GM15510 (cell line): ENCODE data around the gene HMX3.

Experiments used
- POLR2A ChIP-seq: IDR thresholded peaks from 3 replicates; pipeline ENCODE4 v1.6.1; 2011; ENCODE audit warnings: borderline replicate concordance; ENCODE audit not compliant: insufficient read length; ENCODE audit errors: extremely low read depth

Gene HMX3

DNA sequence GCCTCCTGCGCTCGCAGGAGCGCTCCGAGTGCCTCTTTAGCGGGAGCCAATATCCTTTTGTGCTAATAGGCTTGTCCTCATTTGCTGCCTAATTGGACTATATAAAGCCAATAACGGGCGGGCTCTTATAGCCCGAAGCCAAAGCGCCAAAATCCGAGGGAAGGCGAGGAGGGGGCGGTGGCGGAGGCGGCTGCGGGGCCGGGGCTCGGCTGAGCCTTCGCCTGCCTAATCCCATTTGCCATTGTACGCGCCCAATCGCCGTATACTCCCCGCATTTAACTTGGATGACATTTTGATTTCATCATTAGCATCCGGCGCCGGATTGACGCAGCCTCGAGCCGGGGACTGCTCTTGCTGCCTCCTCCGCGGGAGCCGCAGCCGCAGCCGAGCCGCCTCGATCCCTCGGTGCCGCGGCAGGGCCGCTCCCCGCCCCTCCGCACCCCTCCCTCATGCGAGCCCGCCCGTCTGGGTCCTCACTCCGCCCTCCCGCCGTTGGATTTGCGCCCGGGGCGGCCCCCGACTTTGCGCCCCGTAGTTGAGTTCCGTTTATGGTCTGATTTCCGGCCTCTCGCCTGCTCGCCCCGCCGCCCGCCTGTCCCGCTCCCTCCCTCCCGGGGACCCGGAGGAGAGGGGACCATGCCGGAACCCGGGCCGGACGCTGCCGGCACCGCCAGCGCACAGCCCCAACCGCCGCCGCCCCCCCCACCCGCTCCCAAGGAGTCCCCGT is at the start of gene HMX3:
HMX3 (plus strand) TSS at position 556 of the 727 bp plus-strand sequence; CDS start at position 637, 81 bp downstream.
- TF ChIP-seq POLR2A, result no peak

DNA sequence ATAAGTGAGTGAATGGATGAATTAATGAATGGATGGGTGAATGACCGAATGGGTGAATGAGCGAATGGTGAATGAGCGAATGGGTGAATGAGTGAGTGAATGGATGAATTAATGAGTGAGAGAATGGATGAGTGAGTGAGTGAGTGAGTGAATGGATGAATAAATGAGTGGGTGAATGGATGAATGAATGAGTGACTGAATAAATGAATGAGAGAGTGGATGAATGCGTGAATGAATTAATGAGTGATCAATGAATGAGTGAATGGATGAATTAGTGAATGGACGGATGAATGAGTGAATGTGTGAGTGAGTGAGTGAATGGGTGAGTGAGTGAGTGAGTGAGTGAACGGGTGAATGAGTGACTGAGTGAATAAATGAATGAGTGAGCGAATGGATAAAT is 49.5 kb upstream of the HMX3 start:
- TF ChIP-seq POLR2A, result no peak

DNA sequence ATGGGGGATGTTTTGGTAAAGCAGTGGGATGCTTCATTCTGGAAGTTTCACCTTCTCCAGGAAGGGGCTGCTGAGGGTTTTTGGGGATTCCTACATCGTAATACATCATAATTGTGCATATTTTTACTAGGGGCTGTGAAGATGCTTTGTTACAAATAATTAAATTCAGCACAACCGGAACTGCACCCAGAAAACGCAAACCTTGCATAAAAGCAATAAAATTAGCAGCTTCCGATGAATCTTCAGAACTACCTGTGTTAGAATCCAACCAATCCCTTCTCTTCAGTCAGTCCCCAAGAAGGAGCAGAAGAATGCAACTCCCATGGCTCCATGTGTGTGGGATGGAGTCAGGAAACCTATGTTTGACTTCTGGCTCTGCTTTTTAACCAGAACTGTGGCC is 48.4 kb upstream of the HMX3 start:
- TF ChIP-seq POLR2A, result no peak

DNA sequence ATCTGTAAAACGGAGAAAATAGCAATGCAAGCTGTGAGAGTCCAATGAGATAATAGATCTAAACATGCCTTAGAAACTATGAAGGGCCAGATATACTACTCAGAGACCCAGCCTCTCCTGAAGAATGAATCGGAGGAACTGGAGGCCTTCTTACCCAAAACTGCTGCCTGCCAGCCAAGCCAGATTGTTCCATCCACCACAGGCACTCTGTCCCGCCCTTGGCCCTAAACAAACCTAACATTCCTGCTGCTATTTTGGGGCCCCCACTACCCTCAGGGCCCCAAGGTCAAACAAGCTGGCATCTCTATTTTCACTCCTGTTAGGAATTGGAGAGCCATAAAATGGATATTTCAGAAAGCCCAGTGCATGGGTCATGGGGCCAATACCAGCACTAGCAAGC is 48.0 kb upstream of the HMX3 start:
- TF ChIP-seq POLR2A, result no peak

DNA sequence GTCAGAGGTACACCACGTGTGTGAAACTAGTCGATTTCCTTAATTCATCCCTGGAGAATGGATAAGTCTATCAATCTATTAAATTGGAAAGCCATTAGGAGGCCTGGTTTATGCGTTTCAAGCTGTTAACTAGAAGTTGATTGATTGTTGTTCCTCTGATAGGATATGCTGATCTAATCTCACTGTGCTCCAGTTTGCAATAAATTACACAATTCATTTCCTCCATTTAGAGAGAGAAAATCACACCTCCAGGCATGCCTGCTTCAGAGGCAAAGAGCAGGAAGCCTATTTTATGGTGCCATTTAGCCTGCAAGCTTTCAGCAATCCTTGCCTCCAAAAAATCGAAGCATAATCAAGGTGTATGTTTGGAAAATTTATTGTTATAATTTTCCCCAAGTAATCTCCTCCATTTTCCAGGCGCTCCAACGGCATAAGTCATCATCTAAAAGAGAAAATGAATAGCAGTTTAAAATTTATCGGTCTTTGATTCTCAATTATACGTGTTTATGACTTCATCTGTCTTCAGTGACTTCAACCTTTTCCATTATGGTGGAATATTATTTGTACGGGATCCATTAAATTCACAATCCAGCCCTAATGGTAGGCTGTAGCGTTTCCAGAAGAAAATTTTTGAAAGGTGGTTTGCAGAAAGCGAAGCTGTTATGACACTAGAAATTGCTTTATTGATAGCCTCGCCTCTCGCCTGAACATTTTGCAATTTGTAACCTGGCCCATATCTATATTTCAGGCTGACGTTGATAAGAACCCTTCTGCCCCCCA is 42.9 kb upstream of the HMX3 start:
- no peak for TF ChIP-seq POLR2A

DNA sequence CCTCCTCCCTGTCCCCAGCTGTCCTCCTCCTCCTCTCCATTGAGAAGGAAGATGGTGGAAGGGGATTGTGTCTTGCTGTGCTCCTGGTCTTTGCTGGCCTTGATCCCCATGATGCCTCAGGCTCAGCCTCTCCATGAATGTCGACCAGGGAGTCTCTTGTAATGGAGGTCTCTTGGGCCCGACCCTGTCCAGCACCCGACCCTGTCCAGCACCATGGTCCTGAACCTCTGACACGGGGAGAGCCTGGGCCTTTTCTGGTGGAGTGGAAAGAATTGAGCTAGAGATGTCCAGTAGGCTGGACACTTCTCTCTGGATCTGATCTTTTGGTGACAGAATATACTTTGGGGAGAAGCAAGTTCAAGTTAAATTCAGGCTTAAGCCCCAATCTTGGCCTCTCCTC is 42.3 kb upstream of the HMX3 start:
- no peak for TF ChIP-seq POLR2A

DNA sequence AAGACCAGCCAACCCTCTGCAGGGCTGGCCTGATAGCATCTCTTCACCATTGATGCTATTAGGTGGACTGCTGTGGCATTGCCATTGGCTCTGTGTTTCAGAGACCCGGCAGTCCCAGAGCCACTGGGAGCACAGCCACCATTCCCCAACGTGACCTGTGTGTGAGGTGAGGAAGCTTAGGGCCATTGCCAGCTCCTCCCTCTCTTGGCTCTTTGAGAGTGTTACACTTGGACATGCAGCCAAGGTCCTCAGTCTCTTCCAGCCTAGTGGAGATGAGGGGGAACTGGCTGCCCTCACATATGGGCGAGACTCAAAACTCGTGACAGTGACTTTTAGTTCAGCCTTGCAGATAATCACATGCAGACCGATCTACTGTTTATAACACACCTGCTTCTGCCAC is 39.3 kb upstream of the HMX3 start:
- no peak for TF ChIP-seq POLR2A

DNA sequence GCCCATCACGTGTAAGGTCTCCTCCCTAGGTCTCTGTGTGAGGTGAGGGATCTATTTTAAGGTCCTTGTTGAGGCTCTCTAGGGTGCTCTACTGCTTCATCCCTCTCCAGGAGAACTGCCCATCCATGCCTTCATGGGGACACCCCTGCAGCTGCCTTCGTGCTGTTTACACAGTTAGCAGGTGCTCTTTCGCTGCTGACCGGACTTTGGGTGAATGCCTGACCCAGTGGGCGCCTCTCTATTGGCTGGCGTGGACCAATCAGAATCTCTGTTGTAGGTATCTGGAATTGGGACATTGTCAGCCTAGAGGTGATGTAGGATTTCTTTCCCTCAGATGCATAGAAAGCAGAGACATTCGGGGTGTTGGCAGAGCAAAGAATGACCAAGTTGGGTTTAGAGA is 38.7 kb upstream of the HMX3 start:
- TF ChIP-seq POLR2A, result no peak

DNA sequence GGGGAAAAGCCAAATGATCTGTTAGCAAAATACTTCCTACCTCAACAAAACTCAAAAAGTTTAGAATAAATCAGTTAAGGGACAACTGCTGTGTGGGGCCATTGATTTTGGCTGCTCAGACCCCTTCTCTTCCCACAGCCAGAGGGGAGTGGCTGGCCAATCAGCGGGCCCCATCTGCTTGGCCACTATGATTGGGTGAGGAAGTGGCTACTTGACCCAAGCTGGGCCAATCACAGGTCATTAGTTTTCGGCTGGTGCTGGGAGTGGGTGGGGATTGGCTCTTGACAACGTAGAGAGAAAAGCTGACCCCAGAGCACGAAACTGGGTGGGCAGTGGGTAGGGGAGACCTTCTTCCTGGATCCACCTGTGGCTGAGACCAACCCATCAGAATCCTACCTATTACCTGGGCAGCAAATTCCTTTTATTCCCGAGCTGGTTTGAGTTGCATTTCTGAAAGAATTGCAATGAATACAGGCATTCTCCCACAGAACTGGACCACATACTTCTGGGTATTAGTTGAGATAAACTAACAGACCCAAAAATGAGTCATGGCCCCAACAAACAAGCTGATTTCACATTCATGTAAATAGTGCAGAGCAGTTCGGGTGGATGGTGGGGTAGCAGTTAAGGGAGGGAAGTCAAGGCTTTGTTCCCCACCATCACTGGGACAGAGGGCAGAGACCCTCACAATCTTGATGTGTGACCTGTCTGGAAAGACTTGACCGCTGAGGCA is 35.6 kb upstream of the HMX3 start:
- no peak for TF ChIP-seq POLR2A

DNA sequence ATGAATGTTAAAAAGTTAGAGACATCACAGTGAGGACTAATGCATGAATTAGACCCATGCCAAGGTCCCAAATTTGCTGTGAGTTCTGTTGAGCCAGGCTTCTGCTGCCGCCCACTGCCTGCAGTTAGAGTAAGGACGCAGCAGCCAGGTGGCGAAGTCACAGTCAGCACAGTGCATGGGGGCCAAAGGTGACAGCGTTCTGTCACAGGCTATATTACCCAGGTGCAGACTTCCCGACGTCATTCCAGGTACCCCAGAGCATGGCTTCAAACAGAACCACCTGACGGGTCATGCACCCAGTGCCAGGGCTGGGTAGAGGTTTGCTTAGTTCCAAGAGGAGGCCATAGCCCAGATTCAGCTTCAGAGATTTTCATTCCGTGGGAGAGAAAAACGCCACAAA is 33.9 kb upstream of the HMX3 start:
- TF ChIP-seq POLR2A, result no peak

DNA sequence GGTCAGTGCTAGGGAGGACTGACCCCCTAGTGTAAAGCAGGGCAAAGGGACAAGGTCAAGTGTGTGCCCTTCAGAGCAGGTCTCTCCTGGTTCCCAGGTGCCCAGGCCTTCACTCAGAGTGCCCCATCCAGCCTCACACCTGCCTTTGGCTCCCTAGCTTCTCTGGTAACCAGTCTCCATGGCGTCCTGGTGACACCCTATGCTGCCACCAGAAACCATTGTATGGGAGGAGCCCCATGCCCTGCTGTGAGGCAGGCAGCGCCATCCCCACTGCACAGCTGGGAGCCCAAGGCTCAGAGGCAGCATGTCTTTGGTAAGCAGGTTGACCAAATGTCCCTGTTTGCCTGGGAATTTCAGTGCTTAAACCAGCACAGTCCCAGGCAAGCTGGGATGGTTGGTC is 33.1 kb upstream of the HMX3 start:
- no peak for TF ChIP-seq POLR2A

DNA sequence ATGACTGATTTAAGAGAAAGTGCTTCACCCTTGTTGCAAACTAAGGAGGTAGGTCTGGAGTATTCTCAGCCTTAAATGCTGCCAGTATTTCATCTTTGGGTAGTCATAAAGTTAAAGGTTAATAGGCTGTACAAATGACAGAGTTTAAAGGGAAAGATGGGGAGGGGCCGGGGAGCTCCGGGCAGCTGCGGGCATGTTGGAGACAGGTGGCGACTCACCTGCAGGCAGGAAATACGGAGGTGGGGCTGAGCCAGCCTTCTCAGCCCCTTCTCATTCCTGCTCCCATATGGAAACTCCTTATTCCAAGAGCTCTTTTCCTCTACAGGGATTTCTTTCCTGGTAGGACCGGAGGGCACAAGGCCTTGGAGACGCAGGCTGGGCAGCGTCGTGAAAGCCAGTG is 31.8 kb upstream of the HMX3 start:
- no peak for TF ChIP-seq POLR2A

DNA sequence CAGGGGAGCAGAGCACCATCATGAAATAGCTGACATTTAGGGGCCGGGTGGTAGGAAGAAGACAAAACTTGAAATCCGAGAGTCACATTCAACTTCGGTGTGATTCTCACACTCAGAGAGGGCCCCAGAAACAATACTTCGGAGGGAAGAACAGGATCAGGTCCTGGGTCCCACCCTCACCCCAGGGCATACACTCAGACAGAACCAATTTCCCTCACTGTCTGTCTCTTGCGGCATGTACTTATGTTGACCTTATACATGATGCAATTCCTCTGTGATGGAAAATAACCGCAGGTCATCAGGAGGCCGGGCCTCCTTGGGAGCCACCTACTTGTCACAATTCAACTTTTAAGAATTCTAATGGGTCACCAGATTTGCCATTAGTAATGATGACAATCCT is 26.3 kb upstream of the HMX3 start:
- no peak for TF ChIP-seq POLR2A

DNA sequence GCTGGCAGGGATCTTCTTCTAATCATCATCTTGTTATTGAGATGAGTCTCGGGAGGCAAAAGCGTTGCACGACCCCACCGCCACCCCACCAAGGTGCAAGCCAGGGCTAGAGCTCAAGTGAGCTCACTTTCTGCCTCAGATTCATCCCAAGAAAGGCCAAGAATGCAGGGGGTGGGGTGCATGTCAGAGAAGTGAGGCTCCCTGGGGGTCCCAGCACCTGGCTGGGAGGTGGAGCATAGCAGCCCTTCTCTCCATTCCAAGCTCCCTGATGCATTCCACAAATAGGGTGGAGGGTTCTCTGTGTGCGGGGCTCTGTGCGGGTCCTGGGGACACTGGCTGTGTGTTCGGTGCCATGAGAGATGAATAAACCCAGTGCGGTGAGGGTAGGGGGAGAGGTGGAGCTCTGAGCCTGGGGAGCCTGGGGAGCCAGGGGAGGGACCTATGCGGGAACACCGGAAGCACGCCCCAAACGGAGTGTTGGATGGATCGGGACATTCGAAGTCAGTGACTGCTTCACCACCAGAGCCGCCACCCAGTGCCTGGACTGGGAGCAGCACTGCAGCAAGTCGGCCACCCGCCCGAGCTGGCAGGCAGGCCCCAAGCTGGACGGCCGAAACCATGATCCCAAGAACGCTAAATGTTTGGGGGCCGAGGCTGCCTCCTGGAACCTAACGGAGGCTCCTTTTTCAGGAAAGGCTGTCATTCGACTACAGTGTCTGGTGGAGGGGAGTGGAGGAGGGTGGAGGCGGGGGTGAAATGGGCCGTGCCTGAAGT is 17.9 kb upstream of the HMX3 start:
- TF ChIP-seq POLR2A, result no peak

DNA sequence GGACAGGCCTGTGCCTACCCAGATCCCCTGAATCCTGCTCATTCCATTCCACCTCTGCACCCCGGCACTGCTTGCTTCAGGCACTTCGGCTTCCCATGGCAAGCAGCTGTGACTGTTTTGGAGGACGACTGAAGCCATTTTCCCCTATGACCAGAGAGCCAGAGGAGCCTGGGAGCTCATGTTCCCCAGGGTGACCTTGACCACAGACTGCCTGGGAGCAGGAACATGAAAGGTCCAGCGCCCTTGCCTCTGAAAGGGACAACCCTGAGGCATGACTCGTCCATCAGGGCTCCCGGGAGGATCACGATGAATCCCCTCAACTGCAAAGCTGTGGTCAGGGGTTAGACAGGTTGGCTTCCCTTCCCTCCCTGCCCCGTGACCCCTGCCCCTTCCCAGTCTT is 16.7 kb upstream of the HMX3 start:
- TF ChIP-seq POLR2A, result no peak

DNA sequence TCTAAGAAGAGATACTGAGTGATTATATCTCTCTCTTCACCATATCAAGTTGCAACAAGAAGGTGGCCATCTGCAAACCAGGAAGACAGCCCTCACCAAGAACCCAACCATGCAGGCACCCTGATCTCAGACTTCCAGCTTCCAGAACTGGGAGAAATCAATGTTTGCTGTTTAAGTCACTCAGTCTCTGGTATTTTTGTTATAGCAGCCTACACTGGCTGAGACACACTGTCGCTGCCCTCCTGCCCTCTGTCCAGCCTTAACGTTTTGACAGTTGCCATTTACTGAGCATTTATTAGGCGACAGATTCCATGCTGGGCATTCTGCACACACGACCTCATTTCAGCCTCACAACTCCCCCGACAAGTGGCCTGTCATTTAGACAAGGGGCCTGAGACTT is 9.5 kb upstream of the HMX3 start:
- no peak for TF ChIP-seq POLR2A
